WI38 (cell line): ENCODE results near the gene ASCL3.
A peak's percentile ranks its signal among the peaks of the same experiment; 100 is the strongest.

ENCODE experiments used
- H3K4me3 ChIP-seq: 2 replicates; pipeline ENCODE4 v1.5.1; 2011; ENCODE audit warnings: low read depth, mild to moderate bottlenecking, control low read depth, low read length
- CTCF ChIP-seq: IDR thresholded peaks from 2 replicates; pipeline ENCODE4 v1.5.1; 2012; ENCODE audit warnings: low read depth, mild to moderate bottlenecking, control low read depth, low read length

ASCL3 gene

DNA sequence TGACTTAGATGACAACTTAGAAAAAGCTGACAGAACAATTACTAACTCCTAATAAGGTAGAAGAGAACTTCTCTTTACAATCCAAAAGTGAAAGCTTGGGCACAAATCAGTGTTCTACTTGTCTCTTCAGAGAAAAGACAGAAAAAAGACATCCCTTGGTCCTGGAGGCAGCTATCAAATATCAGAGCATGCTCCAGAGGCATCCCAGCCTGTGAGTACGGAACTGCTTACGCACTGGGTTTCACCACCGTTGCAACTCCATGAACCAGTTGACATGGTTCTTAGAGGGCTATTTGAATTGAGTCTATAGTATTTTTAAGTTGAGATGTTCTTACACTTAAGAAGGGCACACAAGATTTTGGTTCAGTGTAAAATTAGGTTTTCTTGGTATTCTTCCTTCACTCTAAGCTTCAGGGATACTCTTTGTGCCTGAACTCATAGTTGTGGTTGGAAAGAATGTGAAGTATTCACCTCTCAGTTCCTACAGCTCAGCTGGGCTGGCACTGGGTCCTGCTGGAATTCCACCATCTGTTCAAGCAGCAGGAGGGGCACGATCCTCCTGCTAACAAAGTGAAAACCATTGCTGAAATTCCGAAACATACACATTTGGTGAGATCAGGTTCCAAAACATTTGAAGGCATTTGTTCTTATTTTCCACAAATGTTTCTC, 25.5 kb downstream of the ASCL3 start:
- no peak for TF ChIP-seq CTCF
- peak overlapping the region; percentile 6; the same call in 1 of the 2 replicates for H3K4me3 ChIP-seq

- TF ChIP-seq CTCF: no peak
- H3K4me3 ChIP-seq: no peak overlapping the region
Observed at GRCh38 chr11:8914661-8915018, 28.2 kb downstream of the ASCL3 start.

- peak; percentile 67 for TF ChIP-seq CTCF
- H3K4me3 ChIP-seq: no peak overlapping the region
Observed at GRCh38 chr11:8913961-8914660, 28.7 kb downstream of the ASCL3 start.

- H3K4me3 ChIP-seq: peak within 1 kb of the TSS; percentile 80
- TF ChIP-seq CTCF: no peak
Observed at GRCh38 chr11:8911029-8911823, 31.6 kb downstream of the ASCL3 start, which contains the start of gene AKIP1. AKIP1 (plus strand) TSS chr11:8911189; CDS start chr11:8911450, 261 bp downstream.

DNA sequence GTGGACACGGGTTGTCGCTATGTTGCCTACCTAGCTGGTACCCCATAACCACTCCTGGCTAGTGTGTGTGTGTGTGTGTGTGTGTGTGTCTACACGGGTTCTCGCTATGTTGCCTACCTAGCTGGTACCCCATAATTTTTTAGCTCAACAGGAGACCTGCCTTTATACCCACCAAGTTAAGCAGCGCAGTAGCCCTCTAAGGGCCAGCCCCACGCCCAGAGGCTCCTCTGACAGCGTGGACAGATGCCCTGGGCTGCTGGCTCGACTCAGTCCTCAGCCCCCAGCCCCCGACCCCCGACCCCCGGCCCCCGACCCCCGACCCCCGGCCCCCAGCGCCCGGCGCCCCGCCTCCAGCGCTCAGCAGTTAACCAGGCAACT, 32.2 kb downstream of the ASCL3 start:
- no peak for TF ChIP-seq CTCF
- H3K4me3 ChIP-seq: peak overlapping the region; percentile 58

DNA sequence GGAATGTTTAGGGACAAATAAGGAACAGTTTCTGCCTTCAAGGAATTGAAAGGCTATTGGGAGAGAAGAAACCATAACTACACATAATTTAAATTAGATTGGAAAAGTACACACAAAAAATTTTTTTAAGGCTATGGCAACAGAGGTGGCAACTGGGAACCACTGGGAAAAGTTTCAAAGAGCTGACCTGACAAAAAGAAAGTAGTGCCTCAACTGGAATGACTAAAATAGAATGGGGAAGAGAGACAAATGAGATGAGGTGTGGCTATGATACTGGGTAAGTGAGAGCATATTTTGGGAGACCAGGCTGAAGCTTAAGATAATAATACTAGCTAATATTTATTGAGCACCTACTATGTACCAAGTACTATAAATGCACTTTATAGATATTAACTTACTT, 34.7 kb downstream of the ASCL3 start:
- no peak for TF ChIP-seq CTCF

GRCh38 chr11:8907116-8907515, 35.7 kb downstream of the ASCL3 start:
- TF ChIP-seq CTCF: no peak
- no peak overlapping the region for H3K4me3 ChIP-seq

More for the DNA sequence above, 34.7 kb downstream of the ASCL3 start:
- no peak overlapping the region for H3K4me3 ChIP-seq
